Stimulated activated CD4-positive, alpha-beta T cell treated with anti-CD3 and anti-CD28 coated beads, Interleukin-4, amount 100 ng/mL, for 24 hours (primary cell): ENCODE measurements around the gene FLCN.
A peak's percentile ranks its signal among the peaks of the same experiment; 100 is the strongest.

ENCODE experiments used
- DNase-seq: peaks from one replicate; pipeline ENCODE4 v3.0.0-alpha.2; 2020

Gene FLCN

GRCh38 chr17:17182598-17183136 is 54.3 kb downstream of the FLCN start:
- no peak for DNase-seq

- peak; percentile 46 for DNase-seq
Observed at GRCh38 chr17:17181666-17182597, 55.0 kb downstream of the FLCN start.

- no peak for DNase-seq
Observed at GRCh38 chr17:17180741-17181525, 56.0 kb downstream of the FLCN start.

- peak; percentile 28 for DNase-seq
Observed at GRCh38 chr17:17180141-17180603, 56.8 kb downstream of the FLCN start.

GRCh38 chr17:17179371-17179827 is 57.6 kb downstream of the FLCN start:
- peak; percentile 21 for DNase-seq

GRCh38 chr17:17177176-17177575 is 59.8 kb downstream of the FLCN start:
- no peak for DNase-seq

DNA sequence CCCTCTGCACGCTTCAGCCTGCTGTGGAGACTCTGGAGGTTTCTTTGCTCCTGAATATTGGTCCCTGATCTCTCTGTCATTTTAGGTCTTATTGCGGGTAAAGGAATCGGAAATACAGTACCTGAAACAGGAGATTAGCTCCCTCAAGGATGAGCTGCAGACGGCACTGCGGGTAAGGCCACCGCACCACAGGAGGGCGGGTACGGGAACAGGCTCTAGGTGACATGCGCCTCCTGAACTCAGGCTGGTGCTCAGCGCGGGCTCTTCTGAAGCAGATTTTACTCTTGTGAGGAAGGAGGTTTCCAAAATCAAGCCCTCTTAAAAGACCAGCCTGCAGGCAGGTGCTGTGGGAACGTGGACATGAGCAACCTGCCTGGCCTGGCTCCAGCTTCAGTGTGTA is 60.6 kb downstream of the FLCN start:
- DNase-seq = peak; percentile 38

DNA sequence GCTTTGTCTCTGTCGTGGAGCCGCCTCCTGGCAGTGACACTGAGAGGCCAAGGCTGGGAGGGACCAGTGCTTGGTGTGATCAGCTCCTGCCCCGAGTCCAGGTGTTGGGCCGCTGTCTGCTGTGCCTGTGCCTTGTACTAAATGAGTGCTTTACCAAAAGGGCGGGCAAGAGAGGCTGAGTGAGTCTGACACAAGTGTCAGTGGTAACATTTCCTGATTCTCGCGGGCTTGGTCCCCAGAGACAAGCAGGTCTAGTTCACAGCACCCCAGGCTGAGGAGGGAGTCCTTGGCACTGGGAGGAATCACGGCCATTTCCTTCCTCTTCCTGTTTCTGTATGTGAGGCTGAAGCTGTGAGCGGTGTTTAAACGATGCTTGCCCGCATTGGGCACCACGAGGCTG is 61.1 kb downstream of the FLCN start:
- DNase-seq = no peak

DNA sequence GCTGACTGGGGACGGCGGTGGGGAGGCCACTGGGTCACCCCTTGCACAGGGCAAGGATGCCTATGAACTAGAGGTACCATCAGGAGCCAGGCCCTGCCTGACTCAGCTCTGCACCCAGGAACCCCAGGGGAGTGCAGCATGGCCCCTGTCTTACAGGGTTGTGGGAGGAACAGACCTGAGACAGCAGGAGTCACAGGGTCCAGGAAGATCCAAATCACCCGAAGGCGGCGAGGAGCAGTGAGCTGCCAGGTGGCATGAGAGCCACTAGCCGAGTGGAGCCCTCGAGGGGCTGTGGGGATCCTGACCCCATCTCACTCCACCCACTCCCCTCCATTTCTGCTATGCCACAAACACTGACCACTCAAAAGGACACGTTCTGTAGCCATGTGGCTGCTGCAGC is 61.6 kb downstream of the FLCN start:
- DNase-seq = no peak

GRCh38 chr17:17173921-17174320 is 63.0 kb downstream of the FLCN start:
- DNase-seq = no peak

DNA sequence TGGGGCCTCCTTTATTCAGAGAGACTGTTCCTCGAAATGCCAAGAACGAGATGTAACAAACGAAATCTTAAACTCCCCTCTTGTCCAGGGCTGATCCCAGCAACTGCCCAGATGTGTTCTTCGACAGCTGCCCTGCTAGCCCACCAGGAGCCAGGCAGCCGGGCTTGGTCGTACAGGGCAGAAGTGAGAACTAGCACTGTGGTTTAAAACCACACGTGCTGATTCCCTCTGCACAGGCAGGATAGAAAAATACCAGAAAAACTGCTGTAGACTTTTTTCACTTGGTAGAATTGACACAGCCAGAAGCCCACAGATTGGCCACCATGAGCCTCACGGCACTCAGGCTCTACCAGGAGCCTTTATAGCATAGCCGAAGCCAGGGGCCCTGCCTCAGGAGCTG is 64.0 kb downstream of the FLCN start:
- DNase-seq = no peak

DNA sequence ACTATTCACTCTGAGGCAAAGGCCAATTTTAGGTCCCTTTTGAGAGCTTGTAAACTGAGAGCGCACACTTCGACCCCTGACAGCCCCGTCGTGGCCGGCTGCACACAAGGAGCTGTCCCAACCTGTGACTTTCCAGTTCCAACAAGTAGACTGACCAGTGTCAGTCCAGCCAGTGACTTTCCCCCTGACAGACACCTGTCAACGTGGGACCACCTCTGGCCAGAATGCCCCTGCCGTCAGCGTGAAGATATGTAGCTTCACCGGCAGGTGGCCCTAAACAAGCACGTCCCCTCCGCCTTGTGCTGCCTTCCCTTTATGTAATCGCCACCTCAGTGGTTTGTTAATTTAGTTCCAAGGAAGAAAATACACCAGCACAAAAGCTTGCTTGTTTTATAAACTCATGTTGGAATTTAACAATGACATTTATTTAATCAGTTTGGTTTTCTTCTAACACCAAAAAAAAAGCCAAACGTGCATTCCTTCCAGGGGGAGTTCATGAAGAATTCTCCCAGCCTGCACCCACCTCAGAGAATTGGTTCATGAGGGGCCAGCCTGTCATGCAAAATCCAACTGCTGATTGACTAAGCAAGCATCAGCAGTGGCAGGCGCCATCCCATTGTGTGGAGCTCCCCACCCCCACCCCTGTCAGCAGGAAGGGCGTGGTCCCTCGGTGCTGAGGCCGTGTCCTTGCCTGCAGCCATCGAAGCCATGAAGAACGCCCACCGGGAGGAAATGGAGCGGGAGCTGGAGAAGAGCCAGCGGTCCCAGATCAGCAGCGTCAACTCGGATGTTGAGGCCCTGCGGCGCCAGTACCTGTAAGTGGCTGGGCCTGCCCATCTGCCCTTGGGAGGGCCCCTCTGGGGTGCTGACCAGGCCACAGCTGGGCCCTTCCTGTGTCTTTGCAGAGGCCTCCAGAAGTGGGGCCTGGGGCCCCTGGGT is 64.7 kb downstream of the FLCN start:
- DNase-seq = no peak

DNA sequence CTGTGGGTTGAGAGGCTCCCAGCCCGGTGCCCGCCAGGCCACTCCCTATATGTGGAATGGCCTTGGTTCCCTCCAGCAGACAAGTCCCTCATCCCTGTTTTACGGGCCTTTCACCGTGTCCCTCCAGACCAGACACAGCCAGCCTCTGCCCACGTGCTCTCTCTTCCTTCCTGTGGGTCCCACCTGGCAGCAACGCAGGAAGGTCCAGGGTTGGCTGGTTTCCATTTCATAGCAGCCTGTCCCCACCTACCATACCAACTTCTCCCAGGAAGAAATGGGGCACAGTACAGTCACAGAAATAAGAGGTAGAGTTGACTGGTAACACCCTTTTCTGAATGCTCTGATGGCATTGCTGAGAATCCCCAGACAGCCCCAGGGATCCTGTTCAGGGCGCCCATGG is 65.8 kb downstream of the FLCN start:
- DNase-seq = no peak

GRCh38 chr17:17170346-17170985 is 66.5 kb downstream of the FLCN start:
- no peak for DNase-seq

DNA sequence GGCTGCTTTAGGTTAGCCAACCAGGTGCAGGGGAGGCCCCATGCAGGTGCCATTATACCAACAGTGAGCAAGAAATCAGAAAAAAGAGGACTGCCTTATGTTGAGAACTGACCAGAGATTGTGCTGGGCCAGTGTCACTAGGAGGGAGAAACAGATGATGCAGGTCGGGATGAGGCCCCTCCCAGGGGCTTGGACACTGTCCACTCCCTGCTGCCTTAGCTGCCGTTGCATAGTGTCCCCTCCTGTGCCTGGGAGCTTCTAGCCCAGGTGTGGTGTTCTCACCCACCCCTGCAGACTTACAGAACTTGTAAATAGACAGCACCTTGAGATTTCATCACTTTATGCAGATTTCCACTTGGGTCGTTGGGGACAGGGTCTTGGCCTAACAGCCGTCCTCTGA is 67.6 kb downstream of the FLCN start:
- no peak for DNase-seq

GRCh38 chr17:17168401-17168800 is 68.6 kb downstream of the FLCN start:
- no peak for DNase-seq

- DNase-seq = no peak
Observed at GRCh38 chr17:17167986-17168385, 69.0 kb downstream of the FLCN start.

DNA sequence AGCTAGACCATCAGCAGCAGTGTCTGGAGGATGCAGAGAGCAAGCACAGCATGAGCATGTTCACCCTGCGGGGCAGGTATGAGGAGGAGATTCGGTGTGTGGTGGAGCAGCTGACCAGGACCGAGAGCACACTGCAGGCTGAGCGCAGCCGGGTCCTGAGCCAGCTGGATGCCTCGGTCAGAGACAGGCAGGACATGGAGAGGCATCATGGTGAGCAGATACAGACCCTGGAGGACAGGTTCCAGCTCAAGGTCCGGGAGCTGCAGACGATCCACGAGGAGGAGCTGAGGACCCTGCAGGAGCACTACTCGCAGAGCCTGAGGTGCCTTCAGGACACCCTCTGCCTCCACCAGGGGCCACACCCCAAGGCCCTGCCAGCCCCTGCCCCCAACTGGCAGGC is 69.6 kb downstream of the FLCN start:
- no peak for DNase-seq

DNA sequence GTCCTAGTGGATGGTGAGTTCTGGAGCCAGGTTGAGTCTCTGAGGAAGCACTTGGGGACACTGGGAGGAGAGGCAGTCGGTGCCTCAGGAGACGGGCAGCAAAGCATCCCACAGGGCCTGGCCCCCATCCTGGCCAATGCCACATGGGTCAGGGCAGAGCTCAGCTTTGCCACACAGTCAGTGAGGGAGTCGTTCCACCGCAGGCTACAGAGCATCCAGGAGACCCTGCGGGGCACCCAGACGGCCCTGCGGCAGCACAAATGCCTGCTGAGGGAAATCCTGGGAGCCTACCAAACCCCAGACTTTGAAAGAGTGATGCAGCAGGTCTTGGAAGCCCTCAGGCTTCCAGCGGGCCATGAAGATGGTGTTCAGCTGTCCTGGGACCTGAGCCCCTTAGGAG is 70.5 kb downstream of the FLCN start:
- no peak for DNase-seq

GRCh38 chr17:17165666-17166308 is 71.2 kb downstream of the FLCN start:
- DNase-seq = no peak

GRCh38 chr17:17164676-17165075 is 72.3 kb downstream of the FLCN start:
- no peak for DNase-seq
